ENCODE data around the gene NSUN7. TPM values are rescaled to one million over a fixed set of nuclear protein-coding genes. Genes with fewer than 3 reads are reported as not detected.

The NSUN7 gene
- total RNA-seq, 1 experiment from 2014 or later, result 1.1 TPM

DNA sequence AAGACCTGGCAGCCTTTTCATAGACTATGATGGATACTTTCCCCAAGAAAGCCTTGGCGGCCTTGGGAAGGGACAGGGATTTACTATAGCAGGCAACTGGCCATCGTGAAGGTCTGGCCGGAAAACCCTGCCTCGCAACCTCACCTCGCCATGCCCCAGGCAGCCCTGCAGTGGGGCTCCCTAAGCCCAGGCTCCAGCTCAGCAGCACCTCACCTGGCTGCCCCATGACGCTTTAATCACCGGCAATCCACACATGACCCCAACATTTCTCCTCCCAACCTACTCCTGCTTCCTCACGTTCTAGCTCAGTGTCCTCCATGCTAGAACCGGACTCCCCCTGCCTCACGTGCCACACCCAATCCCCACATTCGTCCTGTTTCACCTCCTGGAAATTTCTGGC lies 82.4 kb downstream of the NSUN7 start:
- H3K4me1 ChIP-seq (ENCODE audit: control insufficient read depth, insufficient read depth, low read length), result no peaks in the 10 kb centered on the region
- in situ Hi-C loops (cut with HindIII; ENCODE audit: low pct_unique_long_range_greater_than_20kb, low sequenced_read_pairs), result no loop called here
- no peak overlapping the region for H3K4me3 ChIP-seq (ENCODE audit: low read depth in 2 of 2, low read length in 2 of 2)
- H3K27ac ChIP-seq (ENCODE audit: low read length), result no peak overlapping the region
- DNase-seq (ENCODE audit: low read depth, low spot score) (no peak), ATAC-seq (no peak)
- H3K27me3 ChIP-seq (ENCODE audit: control insufficient read depth, insufficient read depth, low read length), result no peaks in the 10 kb centered on the region
- ChIA-PET CTCF (no interaction called here), POLR2A (no interaction called here)
- TF ChIP-seq SIN3A (IDR thresholded peaks at IDR 0.05; ENCODE audit: borderline replicate concordance, insufficient read depth, low read depth, low read length) (no peak), TCF7L2 (IDR thresholded peaks at IDR 0.05; ENCODE audit: low read depth, low read length) (no peak), POLR2AphosphoS5 (IDR thresholded peaks at IDR 0.05; ENCODE audit: low read depth, low read length) (no peak)
- TF ChIP-seq, protein P1, sequence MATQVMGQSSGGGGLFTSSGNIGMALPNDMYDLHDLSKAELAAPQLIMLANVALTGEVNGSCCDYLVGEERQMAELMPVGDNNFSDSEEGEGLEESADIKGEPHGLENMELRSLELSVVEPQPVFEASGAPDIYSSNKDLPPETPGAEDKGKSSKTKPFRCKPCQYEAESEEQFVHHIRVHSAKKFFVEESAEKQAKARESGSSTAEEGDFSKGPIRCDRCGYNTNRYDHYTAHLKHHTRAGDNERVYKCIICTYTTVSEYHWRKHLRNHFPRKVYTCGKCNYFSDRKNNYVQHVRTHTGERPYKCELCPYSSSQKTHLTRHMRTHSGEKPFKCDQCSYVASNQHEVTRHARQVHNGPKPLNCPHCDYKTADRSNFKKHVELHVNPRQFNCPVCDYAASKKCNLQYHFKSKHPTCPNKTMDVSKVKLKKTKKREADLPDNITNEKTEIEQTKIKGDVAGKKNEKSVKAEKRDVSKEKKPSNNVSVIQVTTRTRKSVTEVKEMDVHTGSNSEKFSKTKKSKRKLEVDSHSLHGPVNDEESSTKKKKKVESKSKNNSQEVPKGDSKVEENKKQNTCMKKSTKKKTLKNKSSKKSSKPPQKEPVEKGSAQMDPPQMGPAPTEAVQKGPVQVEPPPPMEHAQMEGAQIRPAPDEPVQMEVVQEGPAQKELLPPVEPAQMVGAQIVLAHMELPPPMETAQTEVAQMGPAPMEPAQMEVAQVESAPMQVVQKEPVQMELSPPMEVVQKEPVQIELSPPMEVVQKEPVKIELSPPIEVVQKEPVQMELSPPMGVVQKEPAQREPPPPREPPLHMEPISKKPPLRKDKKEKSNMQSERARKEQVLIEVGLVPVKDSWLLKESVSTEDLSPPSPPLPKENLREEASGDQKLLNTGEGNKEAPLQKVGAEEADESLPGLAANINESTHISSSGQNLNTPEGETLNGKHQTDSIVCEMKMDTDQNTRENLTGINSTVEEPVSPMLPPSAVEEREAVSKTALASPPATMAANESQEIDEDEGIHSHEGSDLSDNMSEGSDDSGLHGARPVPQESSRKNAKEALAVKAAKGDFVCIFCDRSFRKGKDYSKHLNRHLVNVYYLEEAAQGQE (IDR thresholded peaks at IDR 0.05; ENCODE audit: insufficient read depth in 1 of 2, low read depth in 2 of 2, low read length in 1 of 2), result no peak
- TF ChIP-seq, protein P2, sequence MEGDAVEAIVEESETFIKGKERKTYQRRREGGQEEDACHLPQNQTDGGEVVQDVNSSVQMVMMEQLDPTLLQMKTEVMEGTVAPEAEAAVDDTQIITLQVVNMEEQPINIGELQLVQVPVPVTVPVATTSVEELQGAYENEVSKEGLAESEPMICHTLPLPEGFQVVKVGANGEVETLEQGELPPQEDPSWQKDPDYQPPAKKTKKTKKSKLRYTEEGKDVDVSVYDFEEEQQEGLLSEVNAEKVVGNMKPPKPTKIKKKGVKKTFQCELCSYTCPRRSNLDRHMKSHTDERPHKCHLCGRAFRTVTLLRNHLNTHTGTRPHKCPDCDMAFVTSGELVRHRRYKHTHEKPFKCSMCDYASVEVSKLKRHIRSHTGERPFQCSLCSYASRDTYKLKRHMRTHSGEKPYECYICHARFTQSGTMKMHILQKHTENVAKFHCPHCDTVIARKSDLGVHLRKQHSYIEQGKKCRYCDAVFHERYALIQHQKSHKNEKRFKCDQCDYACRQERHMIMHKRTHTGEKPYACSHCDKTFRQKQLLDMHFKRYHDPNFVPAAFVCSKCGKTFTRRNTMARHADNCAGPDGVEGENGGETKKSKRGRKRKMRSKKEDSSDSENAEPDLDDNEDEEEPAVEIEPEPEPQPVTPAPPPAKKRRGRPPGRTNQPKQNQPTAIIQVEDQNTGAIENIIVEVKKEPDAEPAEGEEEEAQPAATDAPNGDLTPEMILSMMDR (IDR thresholded peaks at IDR 0.05), result no peak
- H3K36me3 ChIP-seq (ENCODE audit: control insufficient read depth, insufficient read depth, low read length), result no peaks in the 10 kb centered on the region
- no peaks in the 10 kb centered on the region for H3K9me3 ChIP-seq (ENCODE audit: control insufficient read depth, insufficient read depth, low read depth, low read length)
- BruUV-seq (replicated peaks), result no TSS peak
- intact Hi-C loops (cut with micrococcal nuclease; ENCODE audit: unreplicated experiment), result no loop called here

DNA sequence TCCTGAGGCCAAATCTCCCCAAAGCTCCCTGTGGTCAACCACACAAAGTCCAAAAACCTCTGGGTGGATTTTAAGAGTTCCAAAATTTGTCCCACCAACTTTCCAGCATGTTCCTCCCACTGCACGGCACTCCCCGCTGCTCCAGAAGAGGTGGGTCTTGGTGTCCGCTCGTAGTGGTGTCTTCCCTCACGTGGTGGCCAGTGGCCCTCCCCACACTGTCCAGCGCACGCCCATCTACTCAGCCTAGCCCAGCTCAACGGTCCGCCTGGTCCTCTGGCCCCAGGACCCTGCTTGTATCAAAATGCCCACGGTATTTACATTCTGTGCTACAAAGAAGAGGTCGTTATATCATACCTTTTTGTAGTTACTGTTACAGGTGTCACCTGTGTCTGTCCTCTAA lies 83.5 kb downstream of the NSUN7 start:
- H3K27ac ChIP-seq (ENCODE audit: low read length), result no peak overlapping the region
- no peaks in the 10 kb centered on the region for H3K9me3 ChIP-seq (ENCODE audit: control insufficient read depth, insufficient read depth, low read depth, low read length)
- no peaks in the 10 kb centered on the region for H3K36me3 ChIP-seq (ENCODE audit: control insufficient read depth, insufficient read depth, low read length)
- no peaks in the 10 kb centered on the region for H3K4me1 ChIP-seq (ENCODE audit: control insufficient read depth, insufficient read depth, low read length)
- no peak overlapping the region for H3K4me3 ChIP-seq (ENCODE audit: low read depth in 2 of 2, low read length in 2 of 2)
- BruUV-seq (replicated peaks), result no TSS peak
- in situ Hi-C loops (cut with HindIII; ENCODE audit: low pct_unique_long_range_greater_than_20kb, low sequenced_read_pairs), result no loop called here
- intact Hi-C loops (cut with micrococcal nuclease; ENCODE audit: unreplicated experiment), result no loop called here
- H3K27me3 ChIP-seq (ENCODE audit: control insufficient read depth, insufficient read depth, low read length), result no peaks in the 10 kb centered on the region
- DNase-seq (ENCODE audit: low read depth, low spot score) (no peak), ATAC-seq (no peak)
- ChIA-PET CTCF (no interaction called here), POLR2A (no interaction called here)
- TF ChIP-seq, protein P1 (IDR thresholded peaks at IDR 0.05; ENCODE audit: insufficient read depth in 1 of 2, low read depth in 2 of 2, low read length in 1 of 2), result no peak
- no peak for TF ChIP-seq SIN3A (IDR thresholded peaks at IDR 0.05; ENCODE audit: borderline replicate concordance, insufficient read depth, low read depth, low read length)
- TF ChIP-seq, protein P2 (IDR thresholded peaks at IDR 0.05), result no peak

Data from Panc1 (cell line).